Stimulated activated CD4-positive, alpha-beta T cell treated with anti-CD3 and anti-CD28 coated beads, TNF-alpha, amount 100 ng/mL, for 4 hours (primary cell): ENCODE results near the gene LRP5.

Experiments used
- DNase-seq, 3 experiments: peaks; one replicate each; pipeline ENCODE4 v3.0.0-alpha.2; 2020; ENCODE audit warnings: low read depth in 3 of 3

LRP5 gene

DNA sequence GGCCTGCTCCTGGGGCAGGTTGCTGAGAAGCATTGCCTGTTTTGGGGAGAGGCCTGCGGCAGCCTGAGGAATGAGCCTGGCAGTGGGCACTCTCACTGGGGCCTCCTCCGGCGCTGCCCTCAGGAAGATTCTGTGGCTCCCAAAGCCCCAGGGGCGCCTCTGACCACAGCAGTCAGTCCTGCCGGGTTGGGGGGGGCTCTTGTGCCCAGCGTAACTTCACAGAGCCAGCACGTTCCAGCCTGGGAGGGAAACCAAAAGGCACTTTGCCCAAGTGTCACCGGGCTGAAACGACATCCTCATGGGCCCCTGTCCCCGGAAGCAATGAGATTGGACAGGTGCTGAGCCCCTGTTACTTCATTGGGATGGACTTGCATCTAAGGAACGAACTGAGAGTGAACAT lies 4.3 kb upstream of the LRP5 start:
- DNase-seq = no peak

- no peak for DNase-seq
These were observed 2.7 kb upstream of the LRP5 start for GRCh38 chr11:68309621-68310185.

DNA sequence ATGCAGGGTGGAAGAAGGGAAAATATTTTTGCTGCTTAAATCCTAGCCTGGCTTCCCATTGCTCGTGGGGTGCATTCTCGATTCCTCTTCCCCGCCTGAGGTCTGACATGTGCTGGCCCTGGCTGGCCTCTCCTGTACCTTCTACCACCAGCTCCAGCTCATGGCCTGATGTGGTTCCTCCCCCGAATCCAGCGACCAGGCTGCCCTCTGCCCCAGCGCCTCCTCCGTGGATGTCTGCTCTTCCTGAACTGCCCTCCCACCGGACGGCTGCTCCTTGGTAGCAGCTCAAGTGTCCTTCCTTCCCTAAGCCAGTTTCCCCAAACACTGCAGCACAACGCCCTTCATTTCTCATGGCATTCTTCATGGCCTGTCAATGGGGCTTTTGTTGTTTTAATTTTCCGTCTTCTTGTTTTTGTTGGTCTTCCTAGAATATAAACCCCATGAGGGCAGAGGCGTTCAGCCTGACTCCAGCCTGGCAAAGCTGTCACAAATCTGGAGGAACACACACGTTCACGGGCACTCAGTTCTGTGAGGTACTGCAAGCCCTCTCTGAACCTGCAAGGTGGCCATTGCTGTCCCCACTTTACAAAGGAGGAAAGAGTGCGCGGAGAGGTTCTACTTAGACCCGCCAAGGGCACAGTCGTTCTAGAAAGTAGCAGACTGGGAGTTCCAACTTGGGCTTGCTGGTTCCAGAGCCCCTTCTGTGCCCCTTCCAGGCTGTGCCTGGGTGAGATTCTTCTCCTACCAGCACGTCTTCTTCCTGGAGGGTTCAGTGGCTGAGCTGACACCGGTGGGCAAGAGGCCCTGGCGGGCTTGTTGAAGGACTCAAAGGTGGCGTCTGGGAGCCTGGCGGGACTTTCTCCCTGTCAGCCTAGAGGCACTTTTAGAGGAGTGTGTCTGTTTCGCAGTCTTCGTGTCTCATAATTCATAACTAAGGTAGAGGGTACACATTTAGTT lies 953 bp upstream of the LRP5 start:
- DNase-seq = no peak

GRCh38 chr11:68312780-68313573 lies 586 bp downstream of the LRP5 start:
- DNase-seq = no peak

GRCh38 chr11:68313574-68314202 lies 1.3 kb downstream of the LRP5 start:
- no peak for DNase-seq

DNA sequence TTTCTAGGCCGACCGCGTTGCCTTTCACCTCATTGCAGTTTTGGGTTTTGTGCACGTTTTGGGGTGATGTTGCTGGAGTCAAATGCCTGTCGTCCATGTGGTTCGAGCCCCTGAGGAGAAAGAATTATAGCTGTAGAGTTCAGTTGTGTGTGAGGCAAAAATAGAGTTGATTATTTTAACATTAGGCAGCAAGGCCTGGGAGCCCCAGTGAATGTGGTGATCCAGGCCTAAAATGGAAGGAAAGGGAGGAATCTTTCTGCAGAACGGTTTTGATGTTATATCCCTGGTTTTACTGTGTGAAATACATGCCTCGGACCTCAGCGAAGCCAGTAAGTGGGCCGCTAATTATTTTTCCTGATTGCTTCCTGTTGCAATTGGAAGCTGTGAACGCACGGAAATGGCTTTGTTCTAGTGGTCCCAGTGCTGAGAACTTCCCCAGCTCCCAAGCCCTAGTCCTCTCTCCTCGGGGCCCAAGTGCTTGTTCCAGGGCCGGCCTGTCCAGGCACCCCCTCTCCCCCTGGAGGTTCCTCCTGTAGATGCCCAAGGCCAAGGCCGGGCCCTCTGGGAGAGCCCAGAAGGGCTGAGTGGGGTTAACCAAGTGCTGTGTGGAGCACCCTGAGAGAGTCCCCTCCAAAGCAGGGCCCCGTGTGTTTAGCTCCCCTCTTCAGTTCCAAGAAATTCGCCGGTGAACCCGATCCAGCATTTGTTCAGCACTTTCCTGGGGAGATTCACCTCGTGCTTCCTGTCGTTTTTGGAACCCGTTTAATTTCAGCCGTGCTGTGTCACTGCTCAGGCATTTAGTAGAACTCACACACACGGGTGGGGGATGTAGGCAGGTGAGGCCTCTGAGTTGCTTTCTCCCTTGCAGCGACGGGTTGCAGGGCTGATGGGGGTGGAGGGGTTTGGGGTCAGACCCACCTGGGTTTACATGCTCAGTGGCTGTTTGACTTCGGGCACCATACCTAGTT lies 2.1 kb downstream of the LRP5 start:
- DNase-seq = no peak

- no peak for DNase-seq
These were observed 3.0 kb downstream of the LRP5 start for GRCh38 chr11:68315171-68315920.

DNA sequence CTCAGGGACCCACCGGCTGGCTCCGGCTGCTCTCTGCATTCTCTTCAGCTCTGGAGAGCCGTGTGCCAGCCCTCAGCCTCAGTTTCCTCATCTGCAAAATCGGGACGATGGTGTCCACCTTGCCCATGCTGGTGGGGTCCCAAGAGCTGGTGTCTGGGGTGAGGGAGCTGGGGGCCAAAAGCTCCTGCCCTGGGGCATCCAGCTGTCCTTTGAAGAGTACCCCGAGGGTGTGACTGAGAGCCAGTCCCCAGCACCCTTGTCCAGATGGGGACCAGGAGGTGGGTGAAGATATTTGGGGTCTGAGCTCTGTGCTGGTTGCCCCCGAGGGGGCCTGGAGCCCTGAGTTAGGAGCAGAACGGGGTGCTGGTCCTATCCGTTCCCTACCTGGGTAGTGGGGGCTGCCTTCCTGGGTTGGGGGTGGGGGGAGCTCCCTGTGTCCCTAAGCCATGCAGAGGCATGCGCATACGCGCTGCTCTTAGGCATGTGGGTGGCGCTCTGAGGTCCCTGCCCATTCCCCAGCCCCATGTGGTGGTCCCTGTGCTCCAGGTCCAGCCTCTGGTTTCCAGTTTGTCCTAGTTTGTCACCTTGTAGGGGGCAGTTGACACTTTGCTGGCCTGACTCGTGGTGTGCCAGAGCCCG lies 4.9 kb downstream of the LRP5 start:
- DNase-seq = no peak

- no peak for DNase-seq
These were observed 9.1 kb downstream of the LRP5 start for GRCh38 chr11:68321293-68322051.

DNA sequence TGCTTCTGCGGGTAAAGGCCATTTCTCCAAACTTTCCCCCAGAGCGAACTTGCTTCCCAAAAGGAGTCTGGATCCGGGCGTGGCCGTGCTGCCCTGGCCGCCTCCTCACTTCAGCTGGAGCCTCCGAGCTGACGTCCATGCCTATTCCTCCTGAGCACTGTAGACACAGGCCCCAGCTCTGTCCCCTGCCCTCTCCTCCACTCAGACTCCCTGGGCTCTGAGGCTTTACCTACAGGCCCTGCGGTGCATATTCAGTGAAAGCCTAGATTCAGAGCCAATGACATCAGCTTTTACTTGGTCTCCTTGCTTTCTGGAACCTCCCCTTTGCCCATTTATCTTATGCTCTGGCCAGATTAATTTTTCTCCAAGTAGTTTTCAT lies 9.7 kb downstream of the LRP5 start:
- DNase-seq = no peak

DNA sequence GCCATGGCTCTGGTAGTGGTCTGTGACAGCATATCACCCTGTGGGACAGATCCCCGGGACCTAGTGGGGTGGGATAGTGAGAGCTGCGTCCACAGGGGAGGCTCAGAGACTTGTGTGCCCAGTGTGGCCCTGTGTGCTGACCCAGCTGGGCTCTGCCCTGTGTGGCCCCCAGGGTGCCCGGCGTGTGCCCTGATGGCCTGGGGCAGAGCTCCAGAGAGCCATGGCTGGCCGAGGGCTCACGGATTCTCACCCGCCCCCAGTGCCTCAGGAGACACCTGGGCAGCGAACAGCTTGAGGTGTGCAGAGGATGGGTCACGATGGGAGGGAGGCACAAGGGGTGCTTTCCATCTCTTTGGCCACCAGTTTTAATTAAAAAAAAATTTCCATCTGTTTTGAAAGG lies 11.8 kb downstream of the LRP5 start:
- DNase-seq = no peak

GRCh38 chr11:68324695-68325094 lies 12.3 kb downstream of the LRP5 start:
- no peak for DNase-seq

DNA sequence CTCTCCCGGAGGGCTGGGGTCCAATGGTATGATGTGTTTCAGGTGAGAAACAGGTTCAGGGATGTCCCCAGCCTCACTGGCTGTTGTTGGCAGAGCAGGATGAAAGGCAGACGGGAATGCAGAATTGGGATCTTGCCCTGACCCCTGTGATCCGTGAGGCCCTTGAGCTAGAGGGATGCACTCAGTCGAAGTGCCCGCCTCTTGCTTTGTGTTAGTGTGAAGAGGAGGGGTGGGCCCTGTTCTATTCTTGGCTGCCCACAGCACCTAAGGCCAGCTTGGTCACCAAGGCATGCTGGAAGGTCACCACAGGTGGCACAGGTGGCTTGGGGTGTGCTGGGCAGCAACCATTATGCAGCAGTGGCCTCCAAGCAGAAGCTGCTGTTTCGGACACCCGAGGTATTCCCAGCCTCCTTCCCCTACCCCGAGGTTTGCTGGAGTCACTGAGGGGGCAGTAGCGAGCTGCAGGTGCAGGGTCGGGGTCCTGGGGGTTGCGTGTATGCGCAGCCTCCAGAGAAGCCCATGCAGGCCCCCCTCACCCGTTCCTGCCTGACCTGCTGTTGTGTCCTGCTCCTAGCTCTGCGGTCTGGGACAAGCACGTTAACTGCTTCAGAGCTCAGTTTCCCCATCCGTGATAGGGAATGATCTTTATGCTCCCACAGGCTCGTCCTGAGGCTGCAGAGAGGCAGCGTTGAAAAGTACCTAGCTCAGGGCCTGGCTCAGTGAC lies 13.0 kb downstream of the LRP5 start:
- DNase-seq = no peak

GRCh38 chr11:68325907-68326220 lies 13.5 kb downstream of the LRP5 start:
- no peak for DNase-seq

GRCh38 chr11:68326334-68327215 lies 14.2 kb downstream of the LRP5 start:
- no peak for DNase-seq

- DNase-seq = no peak
These were observed 15.4 kb downstream of the LRP5 start for GRCh38 chr11:68327586-68328370.
